ENCODE results near the gene ATL2. TPM values are rescaled to one million over a fixed set of nuclear protein-coding genes. Genes with fewer than 3 reads are reported as not detected.
A peak's percentile ranks its signal among the peaks of the same experiment; 100 is the strongest.

Gene ATL2
- total RNA-seq, 4 donors from 2014 or later, result 60.1 to 130 (median 108) TPM

DNA sequence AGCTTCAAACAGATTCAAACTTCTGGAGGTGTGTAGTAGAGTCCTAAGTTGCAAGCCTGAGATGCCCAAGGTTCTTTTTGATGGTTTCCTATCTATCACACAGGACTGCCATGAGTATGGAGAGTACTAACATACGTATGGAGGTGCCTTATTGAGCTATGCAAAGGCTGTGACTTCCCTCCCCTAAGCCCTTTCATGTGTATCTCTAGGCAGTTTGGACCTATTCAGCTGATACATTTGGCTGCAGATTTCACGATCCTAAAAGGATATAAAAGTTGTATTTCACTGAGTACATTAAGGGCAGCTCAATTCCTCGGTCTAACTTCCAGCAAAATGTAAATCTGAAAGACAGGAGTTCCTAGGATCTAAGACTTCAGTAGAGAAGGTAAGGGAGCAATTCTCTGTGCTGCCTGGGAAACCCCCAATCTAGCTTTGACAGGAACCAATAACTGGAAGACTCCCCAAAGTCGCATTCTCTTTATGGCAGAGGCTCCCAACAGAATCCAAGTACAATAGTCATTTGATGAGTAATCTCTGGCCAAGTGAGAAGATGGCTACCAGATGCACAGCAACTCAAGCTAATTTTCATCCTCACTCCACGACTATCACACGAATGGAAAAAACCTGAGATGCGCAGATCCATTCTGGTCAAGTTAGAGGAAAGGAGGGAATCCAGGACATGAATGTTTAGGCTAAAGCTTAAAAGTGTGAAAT is 83.8 kb downstream of the ATL2 start:
- H3K9me3 ChIP-seq, result no peaks in the 10 kb centered on the region
- no peaks in the 10 kb centered on the region for H3K27me3 ChIP-seq
- no peaks in the 10 kb centered on the region for H3K4me1 ChIP-seq
- ATAC-seq (no peak), DNase-seq (no peak)
- no peak for TF ChIP-seq POLR2A (IDR thresholded peaks at IDR 0.05)
- TF ChIP-seq, protein P1, sequence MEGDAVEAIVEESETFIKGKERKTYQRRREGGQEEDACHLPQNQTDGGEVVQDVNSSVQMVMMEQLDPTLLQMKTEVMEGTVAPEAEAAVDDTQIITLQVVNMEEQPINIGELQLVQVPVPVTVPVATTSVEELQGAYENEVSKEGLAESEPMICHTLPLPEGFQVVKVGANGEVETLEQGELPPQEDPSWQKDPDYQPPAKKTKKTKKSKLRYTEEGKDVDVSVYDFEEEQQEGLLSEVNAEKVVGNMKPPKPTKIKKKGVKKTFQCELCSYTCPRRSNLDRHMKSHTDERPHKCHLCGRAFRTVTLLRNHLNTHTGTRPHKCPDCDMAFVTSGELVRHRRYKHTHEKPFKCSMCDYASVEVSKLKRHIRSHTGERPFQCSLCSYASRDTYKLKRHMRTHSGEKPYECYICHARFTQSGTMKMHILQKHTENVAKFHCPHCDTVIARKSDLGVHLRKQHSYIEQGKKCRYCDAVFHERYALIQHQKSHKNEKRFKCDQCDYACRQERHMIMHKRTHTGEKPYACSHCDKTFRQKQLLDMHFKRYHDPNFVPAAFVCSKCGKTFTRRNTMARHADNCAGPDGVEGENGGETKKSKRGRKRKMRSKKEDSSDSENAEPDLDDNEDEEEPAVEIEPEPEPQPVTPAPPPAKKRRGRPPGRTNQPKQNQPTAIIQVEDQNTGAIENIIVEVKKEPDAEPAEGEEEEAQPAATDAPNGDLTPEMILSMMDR (IDR thresholded peaks at IDR 0.05 in 4 of 5, conservative IDR thresholded peaks at IDR 0.05 in 1 of 5), result no peak
- H3K27ac ChIP-seq, result no peak overlapping the region
- H3K36me3 ChIP-seq, result peaks cover 5 to 41% of the 10 kb centered on the region in 2 donors
- no peak overlapping the region for H3K4me3 ChIP-seq
- in situ Hi-C loops (cut with MboI; ENCODE audit: low sequenced_read_pairs in 4 of 4) (loop anchor here in 1 of 4 donors (25.0 kb wide), 1 partner anchor 906 kb away; no protein-coding TSS in a partner anchor), intact Hi-C loops (cut with DNase I; ENCODE audit: low total_unique reads) (no loop called here)

DNA sequence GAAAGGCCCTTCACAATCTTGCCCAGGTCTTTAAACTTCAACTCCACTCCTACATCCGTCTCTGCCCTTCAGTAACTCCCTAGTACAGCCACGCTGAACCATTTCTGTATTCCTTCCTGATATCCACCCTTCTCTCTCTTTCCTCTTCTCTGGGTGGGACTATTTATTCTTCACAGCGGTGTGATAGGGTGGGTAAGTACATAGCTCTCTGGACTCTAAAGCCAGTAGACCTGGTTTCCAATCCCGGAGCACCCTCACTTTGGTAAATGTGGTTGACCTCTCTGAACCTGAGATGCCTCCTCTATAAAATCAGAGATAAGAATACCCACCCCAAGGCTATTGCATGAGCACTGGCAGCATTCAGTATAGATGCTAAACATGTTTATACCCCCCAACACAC is 86.7 kb downstream of the ATL2 start:
- no peak overlapping the region for H3K27ac ChIP-seq
- no peaks in the 10 kb centered on the region for H3K4me1 ChIP-seq
- DNase-seq, result no peak
- in situ Hi-C loops (cut with MboI; ENCODE audit: low sequenced_read_pairs in 4 of 4), result loop anchor here in 1 of 4 donors (25.0 kb wide), 1 partner anchor 903 kb away; no protein-coding TSS in a partner anchor
- H3K27me3 ChIP-seq, result peaks cover 0 to 2% (median 0%) of the 10 kb centered on the region in 3 donors
- no peak overlapping the region for H3K4me3 ChIP-seq
- intact Hi-C loops (cut with DNase I; ENCODE audit: low total_unique reads), result no loop called here
- ATAC-seq, result peak in 1 of 2 donors; percentile 9
- peaks cover 0 to 11% of the 10 kb centered on the region in 2 donors for H3K36me3 ChIP-seq
- no peaks in the 10 kb centered on the region for H3K9me3 ChIP-seq
- TF ChIP-seq POLR2A (IDR thresholded peaks at IDR 0.05), result no peak
- TF ChIP-seq, protein P1 (IDR thresholded peaks at IDR 0.05 in 4 of 5, conservative IDR thresholded peaks at IDR 0.05 in 1 of 5), result no peak

DNA sequence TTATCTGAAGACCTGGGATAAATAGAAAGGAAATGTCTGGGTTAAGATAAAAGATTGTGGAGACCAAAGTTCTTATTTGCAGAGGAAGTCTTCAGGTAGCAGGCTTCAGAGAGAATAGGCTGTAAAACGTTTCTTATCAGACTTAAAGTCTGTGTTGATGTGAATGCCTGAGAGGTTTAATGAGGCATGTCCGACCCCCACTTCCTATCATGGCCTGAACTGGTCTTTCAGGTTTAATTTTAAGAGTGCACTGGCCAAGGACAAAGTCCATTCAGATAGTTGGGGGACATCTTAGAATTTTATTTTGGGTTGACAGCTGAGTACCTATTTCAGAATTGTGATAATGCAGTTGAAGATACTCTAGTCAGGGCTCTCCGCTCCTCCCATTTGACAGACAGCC is 92.1 kb downstream of the ATL2 start:
- intact Hi-C loops (cut with DNase I; ENCODE audit: low total_unique reads), result no loop called here
- DNase-seq, result no peak
- no peaks in the 10 kb centered on the region for H3K36me3 ChIP-seq
- no peak overlapping the region for H3K4me3 ChIP-seq
- no peak for TF ChIP-seq POLR2A (IDR thresholded peaks at IDR 0.05)
- TF ChIP-seq, protein P1 (IDR thresholded peaks at IDR 0.05 in 4 of 5, conservative IDR thresholded peaks at IDR 0.05 in 1 of 5), result no peak
- H3K27ac ChIP-seq, result no peak overlapping the region
- no peaks in the 10 kb centered on the region for H3K4me1 ChIP-seq
- H3K27me3 ChIP-seq, result peaks cover 0 to 2% (median 0%) of the 10 kb centered on the region in 3 donors
- H3K9me3 ChIP-seq, result no peaks in the 10 kb centered on the region
- no peak for ATAC-seq
- in situ Hi-C loops (cut with MboI; ENCODE audit: low sequenced_read_pairs in 4 of 4), result loop anchor here in 1 of 4 donors (25.0 kb wide), 1 partner anchor 898 kb away; no protein-coding TSS in a partner anchor

DNA sequence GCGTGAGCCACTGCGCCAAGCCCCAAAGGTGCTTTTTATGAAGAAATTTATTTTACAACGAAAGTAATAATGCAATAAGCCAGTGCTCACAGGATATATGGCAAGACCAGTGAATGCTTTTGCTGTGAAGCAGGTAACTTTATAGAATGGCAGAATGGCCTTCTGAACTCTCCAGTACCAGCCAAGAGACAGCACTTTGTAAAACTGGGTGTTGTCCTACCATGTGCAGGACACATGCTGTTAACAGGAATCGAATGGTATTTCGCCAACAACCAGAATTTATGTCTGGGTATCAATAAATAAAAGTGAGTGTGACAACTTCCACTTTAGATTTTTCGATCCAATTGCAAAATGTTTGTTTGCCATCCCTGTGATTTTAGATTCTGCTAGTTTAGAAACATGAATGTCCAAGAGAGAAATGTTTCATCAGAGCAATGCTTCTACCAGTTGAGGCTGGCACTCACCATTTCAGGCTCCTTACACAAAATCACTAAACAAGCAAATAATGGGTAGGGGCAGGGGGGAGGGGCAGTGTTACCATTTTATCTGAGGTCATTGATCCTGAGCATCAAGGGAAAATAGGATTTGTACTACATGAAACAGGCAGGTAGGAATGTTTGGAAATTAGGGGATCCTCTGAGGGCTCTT is 95.9 kb downstream of the ATL2 start:
- in situ Hi-C loops (cut with MboI; ENCODE audit: low sequenced_read_pairs in 4 of 4), result loop anchor here in 1 of 4 donors (25.0 kb wide), 1 partner anchor 894 kb away; no protein-coding TSS in a partner anchor

More for the DNA sequence above, 95.9 kb downstream of the ATL2 start:
- Histone ChIP-seq H3K9me3 (no peaks in the 10 kb centered on the region), H3K36me3 (no peaks in the 10 kb centered on the region), H3K27ac (no peak overlapping the region), H3K4me3 (no peak overlapping the region), H3K4me1 (no peaks in the 10 kb centered on the region), H3K27me3 (peaks cover 0 to 2% (median 0%) of the 10 kb centered on the region in 3 donors)
- ATAC-seq (no peak), DNase-seq (no peak)
- intact Hi-C loops (cut with DNase I; ENCODE audit: low total_unique reads), result no loop called here
- TF ChIP-seq POLR2A (IDR thresholded peaks at IDR 0.05), result no peak
- TF ChIP-seq, protein P1 (IDR thresholded peaks at IDR 0.05 in 4 of 5, conservative IDR thresholded peaks at IDR 0.05 in 1 of 5), result no peak

All from gastrocnemius medialis (tissue), 4 donors.